Liver (tissue), 9 donors: ENCODE data around the gene VOPP1. TPM values are rescaled to one million over a fixed set of nuclear protein-coding genes. Genes with fewer than 3 reads are reported as not detected.

ENCODE experiments used
- DNase-seq: peaks from one replicate; pipeline ENCODE4 v3.0.0-alpha.2; 2017; ENCODE audit warnings: low spot score
- H3K27ac ChIP-seq, 2 donors: one replicate each; pipeline ENCODE4 v1.7.0; 2013; ENCODE audit warnings: inconsistent platforms in 2 of 2, low read length in 2 of 2, control low read depth in 1 of 2, low read depth in 1 of 2, mild to moderate bottlenecking in 1 of 2
- H3K27me3 ChIP-seq, 4 donors: one replicate each; pipeline versions ENCODE4 v1.6.1 to v1.7.0; 2013; ENCODE audit warnings: low read length in 3 of 4, inconsistent platforms in 1 of 4, mild to moderate bottlenecking in 1 of 4, moderate library complexity in 1 of 4; ENCODE audit not compliant: control insufficient read depth in 4 of 4, insufficient read depth in 4 of 4
- H3K36me3 ChIP-seq, 4 donors: one replicate each; pipeline versions ENCODE4 v1.6.1 to v1.7.0; 2013; ENCODE audit warnings: low read length in 3 of 4, mild to moderate bottlenecking in 3 of 4, low read depth in 1 of 4, moderate library complexity in 1 of 4; ENCODE audit not compliant: control insufficient read depth in 4 of 4, insufficient read depth in 3 of 4
- H3K4me1 ChIP-seq, 4 donors: one replicate each; pipeline versions ENCODE4 v1.6.1 to v1.7.0; 2013; ENCODE audit warnings: low read length in 3 of 4, mild to moderate bottlenecking in 3 of 4, moderate library complexity in 1 of 4; ENCODE audit not compliant: control insufficient read depth in 4 of 4, insufficient read depth in 4 of 4
- H3K4me3 ChIP-seq, 3 donors: one replicate each; pipeline versions ENCODE4 v1.6.1 to v1.7.0; 2013; ENCODE audit warnings: low read length in 3 of 3, control low read depth in 1 of 3, low read depth in 1 of 3, mild to moderate bottlenecking in 1 of 3
- H3K9ac ChIP-seq, 2 donors: one replicate each; pipeline ENCODE4 v1.7.0; 2013; ENCODE audit warnings: low read length in 2 of 2, mild to moderate bottlenecking in 2 of 2, moderate library complexity in 2 of 2, control low read depth in 1 of 2, low read depth in 1 of 2
- H3K9me3 ChIP-seq, 4 donors: one replicate each; pipeline versions ENCODE4 v1.6.1 to v1.7.0; 2013; ENCODE audit warnings: low read length in 3 of 4; ENCODE audit not compliant: control insufficient read depth in 4 of 4
- ATF3 ChIP-seq: IDR thresholded peaks from 2 replicates; pipeline ENCODE4 v1.6.1; 2016; ENCODE audit warnings: antibody characterized with exemption
- CTCF ChIP-seq: fragments of 150-350 bp; IDR thresholded peaks from 2 replicates; pipeline ENCODE4 v1.5.1; 2017; ENCODE audit warnings: improper control_type of control experiment, low read depth, low read length; ENCODE audit not compliant: missing input control
- EGR1 ChIP-seq, 2 donors: IDR thresholded peaks; 2 replicates each; pipeline ENCODE4 v1.6.1; 2016 to 2018; ENCODE audit warnings: antibody characterized with exemption in 2 of 2, low read depth in 2 of 2
- FOXA1 ChIP-seq: IDR thresholded peaks from 2 replicates; pipeline ENCODE4 v1.6.1; 2016; ENCODE audit warnings: antibody characterized with exemption
- FOXA2 ChIP-seq: IDR thresholded peaks from 2 replicates; pipeline ENCODE4 v1.6.1; 2016; ENCODE audit warnings: antibody characterized with exemption
- GABPA ChIP-seq, 2 donors: IDR thresholded peaks in 1 of 2; conservative IDR thresholded peaks in 1 of 2; 2 replicates each; pipeline ENCODE4 v1.6.1; 2016; ENCODE audit warnings: antibody characterized with exemption in 2 of 2, mild to moderate bottlenecking in 1 of 2, moderate library complexity in 1 of 2
- HNF4A ChIP-seq, 2 donors: conservative IDR thresholded peaks; 2 replicates each; pipeline ENCODE4 v1.6.1; 2016; ENCODE audit warnings: antibody characterized with exemption in 2 of 2, mild to moderate bottlenecking in 2 of 2
- HNF4G ChIP-seq: IDR thresholded peaks from 2 replicates; pipeline ENCODE4 v1.6.1; 2016; ENCODE audit warnings: antibody characterized with exemption
- JUND ChIP-seq, 2 donors: IDR thresholded peaks; 2 replicates each; pipeline ENCODE4 v1.6.1; 2016; ENCODE audit warnings: antibody characterized with exemption in 2 of 2
- MAX ChIP-seq: IDR thresholded peaks from 2 replicates; pipeline ENCODE4 v1.6.1; 2016; ENCODE audit warnings: antibody characterized with exemption
- NR2F2 ChIP-seq: IDR thresholded peaks from 2 replicates; pipeline ENCODE4 v1.6.1; 2016; ENCODE audit warnings: antibody characterized with exemption
- RAD21 ChIP-seq, 2 donors: IDR thresholded peaks; 2 replicates each; pipeline ENCODE4 v1.6.1; 2016; ENCODE audit warnings: antibody characterized with exemption in 2 of 2, mild to moderate bottlenecking in 2 of 2
- REST ChIP-seq: IDR thresholded peaks from 2 replicates; pipeline ENCODE4 v1.6.1; 2016; ENCODE audit warnings: antibody characterized with exemption, mild to moderate bottlenecking
- RXRA ChIP-seq, 2 donors: IDR thresholded peaks; 2 replicates each; pipeline ENCODE4 v1.6.1; 2017 to 2018; ENCODE audit warnings: antibody characterized with exemption in 2 of 2, mild to moderate bottlenecking in 1 of 2
- SP1 ChIP-seq: IDR thresholded peaks from 2 replicates; pipeline ENCODE4 v1.6.1; 2018; ENCODE audit warnings: antibody characterized with exemption, mild to moderate bottlenecking
- TAF1 ChIP-seq: conservative IDR thresholded peaks from 2 replicates; pipeline ENCODE4 v1.6.1; 2016; ENCODE audit warnings: antibody characterized with exemption, mild to moderate bottlenecking
- YY1 ChIP-seq: IDR thresholded peaks from 2 replicates; pipeline ENCODE4 v1.6.1; 2016; ENCODE audit warnings: antibody characterized with exemption, mild to moderate bottlenecking
- ZBTB33 ChIP-seq: IDR thresholded peaks from 2 replicates; pipeline ENCODE4 v1.6.1; 2016; ENCODE audit warnings: antibody characterized with exemption
- WGBS: extraction: QIAGEN DNeasy Blood & Tissue Kit; methylation state at CpG from one replicate; pipeline ENCODE4 v1.1.7; 2013; 5-methylcytosine and 5-hydroxymethylcytosine counted together
- polyA plus RNA-seq, 2 donors: library from polyadenylated mRNA; stranded (reverse) in 1 of 2; unstranded in 1 of 2; fragments of 200-250 nt in 1 of 2; fragments of >200 nt in 1 of 2; fragmentation: Nextera tagmentation in 1 of 2; extraction: Ambion mirVana in 1 of 2; gene quantifications; one replicate each; pipeline versions ENCODE4 v1.2.1 to v1.2.3, GENCODE V29; 2013 to 2015
- total RNA-seq, 2 donors: library from RNA; depleted of rRNA; stranded (reverse); fragments of >200 nt; gene quantifications; one replicate each; pipeline ENCODE4 v1.2.3, GENCODE V29; 2014
- donor health status: healthy.
- donor health status: healthy.
- donor health status: healthy.
- donor health status: healthy.
- donor health status: healthy.

VOPP1 gene
- total and polyA plus RNA-seq, 4 donors: 11.5 to 23.8 (median 21.7) TPM

GRCh38 chr7:55517936-55518689 lies 54.2 kb downstream of the VOPP1 start (continued):
- TF ChIP-seq REST: no peak
- TF ChIP-seq JUND (IDR thresholded peaks at IDR 0.05): no peak
- TF ChIP-seq RAD21 (IDR thresholded peaks at IDR 0.05): no peak
- TF ChIP-seq NR2F2: no peak
- TF ChIP-seq SP1: no peak
- no peak for TF ChIP-seq ATF3
- TF ChIP-seq FOXA2: no peak
- no peak for TF ChIP-seq RXRA (IDR thresholded peaks at IDR 0.05)

- H3K4me1 ChIP-seq: peaks cover 3 to 5% (median 5%) of the 10 kb centered on the region in 4 donors
- no peaks in the 10 kb centered on the region for H3K9me3 ChIP-seq
- TF ChIP-seq REST: no peak
- TF ChIP-seq FOXA1: no peak
- no peak for TF ChIP-seq ATF3
- no peak for TF ChIP-seq MAX
- no peak for TF ChIP-seq YY1
- TF ChIP-seq EGR1 (IDR thresholded peaks at IDR 0.05; ENCODE audit: low read depth in 2 of 2): no peak
- TF ChIP-seq ZBTB33: no peak
- no peak for TF ChIP-seq GABPA (IDR thresholded peaks at IDR 0.05 in 1 of 2, conservative IDR thresholded peaks at IDR 0.05 in 1 of 2)
- TF ChIP-seq TAF1: no peak
- TF ChIP-seq HNF4A (conservative IDR thresholded peaks at IDR 0.05): no peak
- TF ChIP-seq RXRA (IDR thresholded peaks at IDR 0.05): no peak
- no peak for TF ChIP-seq NR2F2
- no peak for TF ChIP-seq RAD21 (IDR thresholded peaks at IDR 0.05)
- TF ChIP-seq JUND (IDR thresholded peaks at IDR 0.05): no peak
- no peak for TF ChIP-seq CTCF
- TF ChIP-seq HNF4G: no peak
- no peak for TF ChIP-seq SP1
- no peak for TF ChIP-seq FOXA2
- H3K27ac ChIP-seq: no peak overlapping the region
- no peak for DNase-seq
- 88% methylated on average over 12 of the region's 12 CpGs for WGBS
- no peak overlapping the region for H3K9ac ChIP-seq
- H3K36me3 ChIP-seq: peaks cover 0 to 16% (median 0%) of the 10 kb centered on the region in 4 donors
- no peaks in the 10 kb centered on the region for H3K27me3 ChIP-seq
- no peak overlapping the region for H3K4me3 ChIP-seq
These were observed 55.1 kb downstream of the VOPP1 start for GRCh38 chr7:55517191-55517633.
